Measurements from ENCODE around the gene PM20D2.

DNA sequence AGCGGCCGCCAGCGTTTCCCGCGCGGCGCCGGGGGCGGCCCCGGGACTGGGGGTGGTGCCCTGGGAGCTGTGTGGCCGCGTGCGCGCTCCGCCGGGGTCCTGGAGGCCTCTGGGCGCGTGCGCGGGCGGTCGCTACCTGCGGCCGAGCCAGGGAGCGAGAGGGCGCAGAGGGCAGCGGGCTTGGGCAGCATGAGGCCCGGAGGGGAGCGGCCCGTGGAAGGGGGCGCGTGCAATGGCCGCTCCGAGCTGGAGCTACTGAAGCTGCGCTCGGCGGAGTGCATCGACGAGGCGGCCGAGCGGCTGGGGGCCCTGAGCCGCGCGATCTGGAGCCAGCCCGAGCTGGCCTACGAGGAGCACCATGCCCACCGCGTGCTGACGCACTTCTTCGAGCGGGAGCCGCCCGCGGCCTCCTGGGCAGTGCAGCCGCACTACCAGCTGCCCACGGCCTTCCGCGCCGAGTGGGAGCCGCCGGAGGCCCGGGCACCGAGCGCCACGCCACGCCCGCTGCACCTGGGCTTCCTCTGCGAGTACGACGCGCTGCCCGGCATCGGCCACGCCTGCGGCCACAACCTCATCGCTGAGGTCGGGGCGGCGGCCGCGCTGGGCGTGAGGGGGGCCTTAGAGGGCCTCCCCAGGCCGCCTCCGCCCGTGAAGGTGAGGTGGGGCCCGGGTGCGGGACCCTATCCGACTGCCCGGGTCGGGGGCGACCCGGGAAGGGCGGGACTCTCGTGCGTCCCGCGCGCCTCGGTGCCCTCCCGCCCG is at the start of gene PM20D2:
- TF ChIP-seq CTCF (IDR thresholded peaks at IDR 0.05) (no peak), POLR2A (IDR thresholded peaks at IDR 0.05) (peak; percentile 15 to 47)
